GM12873 (cell line): ENCODE results near the gene KCNAB1.

Experiments
- TF ChIP-seq, protein P1 (sequence below): IDR thresholded peaks from 2 replicates; pipeline ENCODE4 v1.5.1; 2012; ENCODE audit warnings: low read depth, mild to moderate bottlenecking, moderate library complexity, low read length, control low read depth; ENCODE audit not compliant: insufficient read depth; ENCODE audit errors: missing control alignments

KCNAB1 gene

DNA sequence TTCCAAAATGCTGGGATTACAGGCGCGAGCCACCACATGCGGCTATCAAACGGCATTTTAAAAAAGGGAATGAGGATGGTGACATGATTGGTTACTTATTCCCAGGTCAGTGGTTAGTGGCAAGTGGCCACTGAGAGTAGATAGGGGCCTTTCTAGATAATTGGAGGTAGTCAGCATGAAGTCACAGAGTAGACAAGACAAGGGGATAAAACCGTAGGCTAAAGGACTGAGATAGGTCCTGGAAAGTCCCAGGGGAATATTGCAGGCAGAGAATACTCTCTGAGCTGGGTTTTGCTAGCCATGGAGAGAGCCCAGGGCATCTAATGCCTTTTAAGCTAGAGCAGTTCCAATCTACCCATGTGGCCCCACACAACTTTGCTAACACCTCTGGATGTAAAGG is 52.2 kb downstream of the KCNAB1 start:
- TF ChIP-seq, protein P1, sequence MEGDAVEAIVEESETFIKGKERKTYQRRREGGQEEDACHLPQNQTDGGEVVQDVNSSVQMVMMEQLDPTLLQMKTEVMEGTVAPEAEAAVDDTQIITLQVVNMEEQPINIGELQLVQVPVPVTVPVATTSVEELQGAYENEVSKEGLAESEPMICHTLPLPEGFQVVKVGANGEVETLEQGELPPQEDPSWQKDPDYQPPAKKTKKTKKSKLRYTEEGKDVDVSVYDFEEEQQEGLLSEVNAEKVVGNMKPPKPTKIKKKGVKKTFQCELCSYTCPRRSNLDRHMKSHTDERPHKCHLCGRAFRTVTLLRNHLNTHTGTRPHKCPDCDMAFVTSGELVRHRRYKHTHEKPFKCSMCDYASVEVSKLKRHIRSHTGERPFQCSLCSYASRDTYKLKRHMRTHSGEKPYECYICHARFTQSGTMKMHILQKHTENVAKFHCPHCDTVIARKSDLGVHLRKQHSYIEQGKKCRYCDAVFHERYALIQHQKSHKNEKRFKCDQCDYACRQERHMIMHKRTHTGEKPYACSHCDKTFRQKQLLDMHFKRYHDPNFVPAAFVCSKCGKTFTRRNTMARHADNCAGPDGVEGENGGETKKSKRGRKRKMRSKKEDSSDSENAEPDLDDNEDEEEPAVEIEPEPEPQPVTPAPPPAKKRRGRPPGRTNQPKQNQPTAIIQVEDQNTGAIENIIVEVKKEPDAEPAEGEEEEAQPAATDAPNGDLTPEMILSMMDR, result no peak

DNA sequence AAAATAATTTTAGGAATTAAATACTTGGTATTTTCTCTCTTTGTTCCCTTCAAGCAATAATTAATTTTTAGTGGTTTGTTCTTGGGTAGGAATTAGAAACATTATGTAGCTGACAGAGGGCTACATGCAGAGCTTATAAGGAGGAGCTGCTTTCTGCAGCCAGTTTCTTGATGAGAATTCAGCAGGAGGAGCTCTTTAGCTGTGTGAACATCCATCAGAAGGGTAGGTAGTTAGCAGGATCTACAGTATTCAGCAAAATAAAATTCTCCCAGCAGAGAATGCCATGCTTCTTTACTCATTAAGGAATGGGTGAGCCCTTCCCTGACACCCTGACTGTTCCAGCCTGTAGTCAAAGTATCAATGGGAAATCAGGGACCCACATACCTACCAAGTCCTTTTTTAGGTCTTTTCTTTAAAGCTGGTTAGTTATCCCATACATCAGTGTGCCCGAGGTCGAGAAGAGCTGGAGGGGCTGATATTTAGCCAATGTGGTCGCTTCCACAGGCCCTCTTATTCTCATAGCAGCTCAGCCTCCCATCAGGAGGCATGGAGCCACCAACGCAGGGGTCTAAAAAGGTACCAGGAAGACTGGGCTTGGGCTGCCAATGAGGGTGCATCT is 54.0 kb downstream of the KCNAB1 start:
- TF ChIP-seq, protein P1, result peak; percentile 24

DNA sequence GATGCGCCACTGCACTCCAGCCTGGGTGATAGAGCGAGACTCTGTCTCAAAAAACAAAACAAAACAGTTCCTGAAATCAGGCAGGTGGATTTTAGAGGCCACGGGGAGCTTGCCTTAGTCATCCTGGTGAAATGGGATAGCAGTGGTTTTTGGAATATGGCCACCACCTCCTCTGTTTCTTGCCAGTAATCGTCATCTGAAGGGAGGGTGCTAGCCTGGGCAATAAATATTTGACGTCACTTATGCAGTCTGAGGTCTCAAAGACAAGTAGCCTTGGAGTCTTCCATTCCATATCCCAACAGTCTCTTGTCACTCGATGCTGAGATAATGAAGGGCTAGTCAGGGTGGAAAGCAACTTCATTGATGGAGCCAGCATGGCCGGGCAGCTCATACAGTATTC is 55.2 kb downstream of the KCNAB1 start:
- TF ChIP-seq, protein P1, result no peak

DNA sequence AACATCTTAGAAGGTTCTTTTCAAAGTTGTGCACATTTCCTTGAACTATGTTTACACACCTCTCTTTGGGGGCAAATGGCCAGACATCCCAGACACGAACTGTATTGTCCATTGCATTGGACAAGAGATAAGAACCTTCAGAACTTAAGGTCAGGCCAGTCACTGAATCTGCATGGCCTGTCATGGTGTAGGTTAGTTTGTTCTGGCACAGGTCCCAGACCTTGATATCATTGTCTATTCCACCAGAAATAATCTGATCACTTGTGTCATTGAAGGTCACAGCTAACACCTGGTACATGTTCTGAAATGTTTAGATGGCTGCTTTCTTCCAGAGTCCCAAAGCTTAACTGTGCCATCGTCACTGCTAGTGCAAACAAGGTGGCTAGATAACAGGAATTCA is 55.7 kb downstream of the KCNAB1 start:
- TF ChIP-seq, protein P1, result no peak

DNA sequence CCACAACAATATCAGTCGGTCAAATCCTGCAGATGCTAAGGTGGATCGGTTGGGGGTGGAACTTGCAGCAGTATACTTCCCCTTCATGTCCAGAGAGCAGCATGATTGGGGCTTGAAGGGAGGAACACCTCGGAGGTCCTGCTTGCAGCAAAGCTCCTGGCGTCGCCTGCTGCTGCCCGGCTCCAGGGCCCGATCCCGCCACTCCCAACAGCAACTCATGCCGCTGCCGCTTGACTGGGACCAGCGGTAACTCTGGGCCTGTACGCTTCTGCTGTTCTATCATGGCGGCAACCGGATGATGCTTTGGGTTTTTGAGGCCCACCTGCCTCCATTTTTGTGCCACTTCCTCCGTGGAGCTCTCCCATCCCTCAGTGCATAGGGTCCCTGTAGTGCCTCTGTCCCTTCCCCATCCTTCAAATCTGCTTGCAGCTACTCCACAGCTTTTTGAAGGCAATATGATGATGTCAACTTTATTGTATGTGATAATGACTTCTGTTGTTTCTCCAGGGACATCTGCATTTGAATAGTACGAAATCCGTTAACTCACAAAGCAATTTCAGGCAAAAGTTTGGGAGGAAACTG is 56.3 kb downstream of the KCNAB1 start:
- TF ChIP-seq, protein P1, result no peak

DNA sequence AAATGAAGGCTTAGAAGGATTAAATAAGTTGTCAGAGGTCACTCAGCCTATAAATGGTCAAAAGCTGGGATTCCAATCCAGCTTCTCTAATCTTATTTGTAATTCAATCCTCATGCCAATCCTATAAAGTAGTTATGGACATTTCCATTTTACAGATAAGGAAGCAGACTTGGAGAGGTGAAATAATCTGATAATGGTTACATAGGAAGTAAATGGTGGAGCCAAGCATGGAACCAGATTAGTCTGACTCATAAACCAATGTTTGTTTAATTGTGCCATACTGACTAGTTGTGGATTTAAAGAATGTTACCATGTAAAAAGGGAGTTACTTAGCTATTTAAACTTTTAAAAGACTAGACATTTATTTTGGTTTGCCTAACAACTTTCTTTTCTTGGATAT is 59.7 kb downstream of the KCNAB1 start:
- TF ChIP-seq, protein P1, result no peak

DNA sequence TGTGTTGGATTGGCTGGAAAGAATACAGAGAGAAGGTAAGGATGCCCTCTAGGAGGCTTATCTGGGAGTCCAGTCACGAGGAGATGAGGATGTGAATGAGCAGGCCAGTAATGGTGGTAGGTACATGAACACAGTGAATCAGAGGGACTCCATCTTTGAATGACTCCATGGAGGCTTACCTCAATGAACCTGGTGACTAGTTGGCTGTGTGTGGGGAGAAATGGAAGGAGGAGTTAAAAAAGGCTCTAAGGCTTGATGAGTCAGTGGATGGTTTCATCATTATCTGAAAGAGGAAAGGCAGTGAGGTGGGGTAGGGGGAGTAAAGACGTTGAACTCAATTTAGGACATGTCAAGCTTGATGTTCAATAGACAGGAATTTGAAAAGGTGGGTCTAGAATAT is 61.1 kb downstream of the KCNAB1 start:
- TF ChIP-seq, protein P1, result no peak
